Prostate gland (tissue), 2 donors: ENCODE measurements around the gene TEC.

ENCODE experiments used
- POLR2A ChIP-seq: fragments of 450-650 bp; IDR thresholded peaks from one replicate; pipeline ENCODE4 v1.6.1; 2016; ENCODE audit warnings: antibody characterized with exemption, mild to moderate bottlenecking
- POLR2AphosphoS5 ChIP-seq: sonication (generic); formaldehyde crosslinking; IDR thresholded peaks from one replicate; pipeline ENCODE4 v1.6.1; 2017; ENCODE audit warnings: antibody characterized with exemption
- TF ChIP-seq, protein P1 (sequence below), 4 experiments: fragments of 200-600 bp in 2 of 4; fragments of 450-650 bp in 2 of 4; sonication (generic) in 2 of 4; IDR thresholded peaks; 1 replicate in 3 of 4; 2 replicates in 1 of 4; pipeline ENCODE4 v1.5.1; 2016 to 2019; ENCODE audit warnings: antibody characterized with exemption in 4 of 4, mild to moderate bottlenecking in 2 of 4, moderate library complexity in 2 of 4

- TF ChIP-seq, protein P1, sequence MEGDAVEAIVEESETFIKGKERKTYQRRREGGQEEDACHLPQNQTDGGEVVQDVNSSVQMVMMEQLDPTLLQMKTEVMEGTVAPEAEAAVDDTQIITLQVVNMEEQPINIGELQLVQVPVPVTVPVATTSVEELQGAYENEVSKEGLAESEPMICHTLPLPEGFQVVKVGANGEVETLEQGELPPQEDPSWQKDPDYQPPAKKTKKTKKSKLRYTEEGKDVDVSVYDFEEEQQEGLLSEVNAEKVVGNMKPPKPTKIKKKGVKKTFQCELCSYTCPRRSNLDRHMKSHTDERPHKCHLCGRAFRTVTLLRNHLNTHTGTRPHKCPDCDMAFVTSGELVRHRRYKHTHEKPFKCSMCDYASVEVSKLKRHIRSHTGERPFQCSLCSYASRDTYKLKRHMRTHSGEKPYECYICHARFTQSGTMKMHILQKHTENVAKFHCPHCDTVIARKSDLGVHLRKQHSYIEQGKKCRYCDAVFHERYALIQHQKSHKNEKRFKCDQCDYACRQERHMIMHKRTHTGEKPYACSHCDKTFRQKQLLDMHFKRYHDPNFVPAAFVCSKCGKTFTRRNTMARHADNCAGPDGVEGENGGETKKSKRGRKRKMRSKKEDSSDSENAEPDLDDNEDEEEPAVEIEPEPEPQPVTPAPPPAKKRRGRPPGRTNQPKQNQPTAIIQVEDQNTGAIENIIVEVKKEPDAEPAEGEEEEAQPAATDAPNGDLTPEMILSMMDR (IDR thresholded peaks at IDR 0.05), result no peak
- no peak for TF ChIP-seq POLR2A
- no peak for TF ChIP-seq POLR2AphosphoS5
Observed at GRCh38 chr4:48178931-48179330, 90.7 kb downstream of the TEC start.
